Urinary bladder (tissue), 4 donors: Measurements from ENCODE around the gene OR10G8. TPM values are rescaled to one million over a fixed set of nuclear protein-coding genes. Genes with fewer than 3 reads are reported as not detected.
"Not testable (repeated sequence)": the region's sequence is repeated elsewhere in the genome, so short reads cannot be mapped to it uniquely, and the experiment has no call there.

Experiments
- DNase-seq: peaks from one replicate; pipeline ENCODE4 v3.0.0-alpha.2; 2015; ENCODE audit errors: extremely low spot score
- H3K27ac ChIP-seq: one replicate; pipeline ENCODE4 v1.5.1; 2013; ENCODE audit warnings: low read depth, mild to moderate bottlenecking, moderate library complexity
- H3K36me3 ChIP-seq: one replicate; pipeline ENCODE4 v1.6.1; 2013; ENCODE audit warnings: mild to moderate bottlenecking, moderate library complexity; ENCODE audit not compliant: insufficient read depth
- H3K4me1 ChIP-seq: one replicate; pipeline ENCODE4 v1.6.1; 2013; ENCODE audit warnings: mild to moderate bottlenecking, moderate library complexity; ENCODE audit not compliant: insufficient read depth
- H3K4me3 ChIP-seq: one replicate; pipeline ENCODE4 v1.5.1; 2013; ENCODE audit warnings: low read depth, low read length
- WGBS: extraction: QIAGEN DNeasy Blood & Tissue Kit; methylation state at CpG from one replicate; pipeline ENCODE4 v1.1.7; 2013; 5-methylcytosine and 5-hydroxymethylcytosine counted together
- polyA plus RNA-seq: library from polyadenylated mRNA; stranded (reverse); fragments of 200-250 nt; gene quantifications from one replicate; pipeline ENCODE4 v1.2.3, GENCODE V29; 2013
- total RNA-seq: library from RNA; depleted of rRNA; stranded (reverse); fragments of >200 nt; gene quantifications from one replicate; pipeline ENCODE4 v1.2.3, GENCODE V29; 2014
- donor health status: healthy with polysubstance abuse.
- donor health status: healthy.

Gene OR10G8, protein sequence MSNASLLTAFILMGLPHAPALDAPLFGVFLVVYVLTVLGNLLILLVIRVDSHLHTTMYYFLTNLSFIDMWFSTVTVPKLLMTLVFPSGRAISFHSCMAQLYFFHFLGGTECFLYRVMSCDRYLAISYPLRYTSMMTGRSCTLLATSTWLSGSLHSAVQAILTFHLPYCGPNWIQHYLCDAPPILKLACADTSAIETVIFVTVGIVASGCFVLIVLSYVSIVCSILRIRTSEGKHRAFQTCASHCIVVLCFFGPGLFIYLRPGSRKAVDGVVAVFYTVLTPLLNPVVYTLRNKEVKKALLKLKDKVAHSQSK
- total RNA-seq (not detected), polyA plus RNA-seq (not detected)

GRCh38 chr11:124026498-124026897, at the start of gene OR10G8:
Gene OR10G8 (plus strand): TSS chr11:124026798. CDS start chr11:124029623, 2,825 bp downstream.
- no peak for DNase-seq
- WGBS: 78% methylated on average over 2 of the region's 2 CpGs
- H3K4me3 ChIP-seq: no peak within 1 kb of the TSS

DNA sequence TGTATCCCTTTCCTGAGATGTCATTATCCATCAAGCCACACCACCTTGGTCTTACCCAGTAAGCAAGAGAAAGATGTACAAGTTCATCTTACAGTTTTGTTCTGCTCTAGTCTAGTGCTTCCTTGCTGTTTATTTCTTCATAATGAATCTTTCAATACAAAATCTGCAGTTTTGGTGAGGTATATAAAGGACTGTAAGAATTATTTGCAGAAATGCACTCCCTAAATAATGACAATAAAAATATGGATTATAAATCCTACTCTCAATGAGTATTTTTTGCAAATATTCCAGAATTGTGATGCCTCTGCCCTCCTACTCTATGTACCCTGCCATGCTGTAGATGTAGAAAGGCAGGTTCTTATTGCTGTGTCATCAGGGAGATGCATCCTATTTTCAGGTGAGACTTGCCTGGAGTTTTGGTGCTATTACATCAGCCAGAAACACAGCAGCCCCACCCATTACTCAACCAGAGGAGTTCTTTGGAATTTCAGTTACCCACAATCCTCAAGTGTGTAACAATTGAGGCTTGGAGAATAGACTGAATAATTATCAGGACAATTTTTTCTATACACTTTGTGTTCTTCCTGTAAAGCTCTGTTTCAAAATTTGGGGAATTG, 48.8 kb upstream of the OR10G8 start, which contains the start of gene OR10S1:
Gene OR10S1, minus strand, starts transcription at position 51 of the 617 bp plus-strand sequence. CDS start 117 bp downstream, outside the sequence.
- no peaks in the 10 kb centered on the region for H3K36me3 ChIP-seq
- H3K4me3 ChIP-seq: no peak within 1 kb of the TSS
- H3K4me1 ChIP-seq: no peaks in the 10 kb centered on the region
- no peak for DNase-seq
- no peak within 1 kb of the TSS for H3K27ac ChIP-seq

More at GRCh38 chr11:124026498-124026897, at the start of gene OR10G8:
- Histone ChIP-seq H3K4me1 (no peaks in the 10 kb centered on the region), H3K27ac (no peak within 1 kb of the TSS), H3K36me3 (no peaks in the 10 kb centered on the region)

GRCh38 chr11:123979311-123979710, 47.3 kb upstream of the OR10G8 start:
- H3K36me3 ChIP-seq: no peaks in the 10 kb centered on the region
- WGBS: 86% methylated on average over 5 of the region's 5 CpGs
- H3K4me3 ChIP-seq: no peak overlapping the region
- no peaks in the 10 kb centered on the region for H3K4me1 ChIP-seq
- no peak for DNase-seq
- H3K27ac ChIP-seq: no peak overlapping the region

GRCh38 chr11:123995119-123995518, 31.5 kb upstream of the OR10G8 start, which contains the start of gene OR10G6:
Gene OR10G6 (minus strand): TSS chr11:123995161. CDS start chr11:123995161, 0 bp downstream.
- H3K27ac ChIP-seq: no peak within 1 kb of the TSS
- DNase-seq: no peak
- H3K36me3 ChIP-seq: no peaks in the 10 kb centered on the region
- H3K4me1 ChIP-seq: no peaks in the 10 kb centered on the region
- WGBS: 70% methylated on average over 1 of the region's 1 CpG
- no peak within 1 kb of the TSS for H3K4me3 ChIP-seq

DNA sequence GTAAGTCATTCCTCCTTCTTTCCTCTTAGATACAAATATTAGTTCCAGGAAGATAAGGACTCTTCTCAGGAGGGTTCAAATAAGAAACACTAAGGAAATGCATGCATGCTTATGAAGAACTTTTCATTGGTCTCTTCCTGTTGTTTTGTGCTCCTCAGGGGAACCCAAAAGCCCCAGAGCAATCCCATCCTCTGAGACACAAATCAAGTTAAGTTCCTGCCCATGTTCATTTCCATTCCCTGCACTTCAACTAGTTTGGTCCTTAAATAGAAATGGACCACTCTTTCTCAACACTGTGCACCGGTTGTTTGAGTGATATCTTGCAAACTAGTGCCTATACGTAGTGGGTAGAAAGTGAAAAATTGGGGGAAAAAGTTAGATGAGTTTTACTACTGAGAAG, 13.9 kb upstream of the OR10G8 start, which contains the start of gene OR10G4:
Gene OR10G4, plus strand, starts transcription at position 301 of the 400 bp plus-strand sequence. CDS start 2,578 bp downstream, outside the sequence.
- 77% methylated on average over 2 of the region's 2 CpGs for WGBS
- DNase-seq: no peak
- Histone ChIP-seq H3K36me3 (no peaks in the 10 kb centered on the region), H3K27ac (no peak within 1 kb of the TSS), H3K4me1 (no peaks in the 10 kb centered on the region), H3K4me3 (no peak within 1 kb of the TSS)

GRCh38 chr11:124015837-124016236, 10.8 kb upstream of the OR10G8 start:
- not testable (repeated sequence) for H3K4me3 ChIP-seq, DNase-seq, H3K4me1 ChIP-seq, H3K27ac ChIP-seq, H3K36me3 ChIP-seq
- 86% methylated on average over 7 of the region's 9 CpGs for WGBS

DNA sequence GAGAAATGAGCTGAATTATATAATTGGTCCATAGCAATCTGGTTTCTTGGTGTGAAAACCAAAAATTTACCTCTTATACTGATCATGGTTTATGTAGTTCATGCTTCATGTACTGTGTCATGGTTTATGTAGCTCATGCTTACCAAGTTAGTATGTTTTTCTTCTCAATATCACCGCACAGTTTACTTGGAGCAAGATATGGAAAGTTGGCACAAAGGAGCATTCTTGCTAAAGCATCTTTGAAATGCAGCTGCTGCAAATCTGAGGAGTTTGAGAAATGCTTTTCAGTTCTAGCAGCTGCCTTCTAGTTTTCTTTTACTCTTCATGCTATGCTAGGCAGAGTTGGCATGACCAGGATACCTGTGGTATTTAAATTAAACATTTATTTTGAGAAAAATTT, 10.1 kb downstream of the OR10G8 start:
- Histone ChIP-seq H3K36me3 (no peaks in the 10 kb centered on the region), H3K27ac (no peak overlapping the region), H3K4me1 (no peaks in the 10 kb centered on the region), H3K4me3 (no peak overlapping the region)
- WGBS: 23% methylated on average over 1 of the region's 1 CpG
- DNase-seq: no peak

- Histone ChIP-seq H3K4me1 (no peaks in the 10 kb centered on the region), H3K4me3 (no peak overlapping the region), H3K36me3 (no peaks in the 10 kb centered on the region), H3K27ac (no peak overlapping the region)
- WGBS: 79% methylated on average over 9 of the region's 9 CpGs
- no peak for DNase-seq
These were observed 13.0 kb downstream of the OR10G8 start for GRCh38 chr11:124039557-124039956.

GRCh38 chr11:124041254-124041653, 14.7 kb downstream of the OR10G8 start, which contains the start of gene OR10G7:
Gene OR10G7 (minus strand): TSS chr11:124041325. CDS start chr11:124039001, 2,324 bp downstream.
- DNase-seq: peak; percentile 6
- no peaks in the 10 kb centered on the region for H3K4me1 ChIP-seq
- 1% methylated on average over 1 of the region's 1 CpG for WGBS

DNA sequence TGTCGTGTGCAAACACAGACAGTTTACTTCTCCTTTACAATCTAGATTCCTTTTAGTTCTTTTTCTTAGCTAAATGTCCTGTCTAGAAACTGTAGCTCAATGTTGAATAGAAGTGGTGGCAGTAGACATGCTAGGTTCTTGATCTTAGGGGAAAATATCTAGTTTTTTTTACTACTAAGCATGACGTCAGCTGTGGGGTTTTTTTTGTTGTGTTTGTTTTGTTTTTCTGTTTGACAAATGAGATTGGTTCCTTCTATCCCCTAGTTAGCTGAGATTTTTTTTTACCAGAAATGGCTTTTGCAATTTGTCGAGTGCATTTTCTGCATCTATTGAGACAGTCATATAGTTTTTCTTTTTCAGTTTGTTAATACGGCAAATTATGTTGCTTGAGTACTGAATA, 16.8 kb downstream of the OR10G8 start:
- H3K4me3 ChIP-seq: no peak overlapping the region
- H3K4me1 ChIP-seq: no peaks in the 10 kb centered on the region
- H3K27ac ChIP-seq: no peak overlapping the region
- 77% methylated on average over 4 of the region's 4 CpGs for WGBS
- no peak for DNase-seq
- H3K36me3 ChIP-seq: no peaks in the 10 kb centered on the region

More at GRCh38 chr11:124041254-124041653, 14.7 kb downstream of the OR10G8 start, which contains the start of gene OR10G7:
- no peak within 1 kb of the TSS for H3K27ac ChIP-seq
- no peaks in the 10 kb centered on the region for H3K36me3 ChIP-seq
- no peak within 1 kb of the TSS for H3K4me3 ChIP-seq

DNA sequence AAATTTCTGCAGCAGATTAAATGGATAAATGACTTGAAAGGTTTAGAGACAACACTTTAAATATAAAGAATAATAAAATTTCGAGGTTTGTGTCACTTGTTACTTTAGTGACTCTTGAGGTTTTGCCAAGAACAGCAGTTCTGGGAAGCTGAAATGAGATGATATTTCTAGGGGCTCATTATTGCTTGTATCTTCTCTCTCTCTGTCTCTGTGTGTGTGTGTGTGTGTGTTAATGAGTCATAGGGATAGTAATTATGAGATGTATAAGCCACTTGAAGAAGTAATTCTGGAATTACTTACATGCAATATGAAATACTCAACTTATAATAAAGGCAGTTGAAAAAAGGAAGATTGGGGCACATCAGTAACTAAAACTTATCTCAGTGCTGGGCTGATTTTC, 24.1 kb downstream of the OR10G8 start:
- WGBS: 51% methylated on average over 1 of the region's 1 CpG
- H3K27ac ChIP-seq: no peak overlapping the region
- no peaks in the 10 kb centered on the region for H3K36me3 ChIP-seq
- no peaks in the 10 kb centered on the region for H3K4me1 ChIP-seq
- no peak for DNase-seq
- H3K4me3 ChIP-seq: no peak overlapping the region

DNA sequence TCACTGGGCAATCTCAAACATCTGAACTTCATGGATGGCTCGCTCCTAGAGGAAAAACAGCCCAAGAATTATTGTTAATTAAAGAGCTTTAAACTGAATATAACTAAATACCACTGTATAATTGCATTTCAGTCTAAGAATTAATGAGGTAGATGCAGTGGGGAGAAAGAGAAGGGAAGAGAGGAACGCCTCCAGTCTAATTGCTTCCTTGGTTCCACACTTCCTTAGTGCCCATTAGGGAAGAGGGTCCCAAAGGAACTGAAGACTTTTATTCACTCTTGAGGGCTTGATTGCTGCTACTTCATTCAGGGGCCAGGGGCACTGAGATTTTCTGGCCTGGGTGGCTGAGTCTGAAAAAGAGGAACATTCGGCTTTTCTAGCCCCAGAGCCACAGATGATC, 26.4 kb downstream of the OR10G8 start:
- no peak for DNase-seq
- no peaks in the 10 kb centered on the region for H3K36me3 ChIP-seq
- no peak overlapping the region for H3K27ac ChIP-seq
- 90% methylated on average over 3 of the region's 3 CpGs for WGBS
- H3K4me1 ChIP-seq: no peaks in the 10 kb centered on the region
- H3K4me3 ChIP-seq: no peak overlapping the region

- Histone ChIP-seq H3K27ac (no peak overlapping the region), H3K4me3 (no peak overlapping the region), H3K36me3 (no peaks in the 10 kb centered on the region), H3K4me1 (peaks cover 1% of the 10 kb centered on the region)
- WGBS: 62% methylated on average over 4 of the region's 4 CpGs
- no peak for DNase-seq
These were observed 42.1 kb downstream of the OR10G8 start for GRCh38 chr11:124068601-124069110.
